H1 (cell line): Measurements from ENCODE around the gene SLC25A34. TPM values are rescaled to one million over a fixed set of nuclear protein-coding genes. Genes with fewer than 3 reads are reported as not detected.

Source experiments
- POLR2A ChIP-seq, 2 experiments: IDR thresholded peaks; 1 replicate in 1 of 2; 2 replicates in 1 of 2; pipeline ENCODE4 v1.6.1; 2011; ENCODE audit warnings: low read depth in 2 of 2, low read length in 2 of 2, mild to moderate bottlenecking in 2 of 2; ENCODE audit errors: control extremely low read depth in 1 of 2
- polyA plus RNA-seq, 7 experiments: library from polyadenylated mRNA; depleted of rRNA in 3 of 7; stranded (reverse) in 5 of 7; unstranded in 2 of 7; fragments of >200 nt in 5 of 7; fragments of 200-250 nt in 2 of 7; gene quantifications; 1 replicate in 5 of 7; 2 replicates in 1 of 7; 4 replicates in 1 of 7; pipeline versions ENCODE4 v1.2.1 to v1.2.3, GENCODE V29; 2011 to 2013; ENCODE audit warnings: missing spikeins in 2 of 7, mixed read lengths in 2 of 7
- total RNA-seq: library from RNA; stranded (reverse); fragmentation: NEBNext Ultra II Directional; extraction: Animal tissue kit (Norgen Biotek cat#: 25700); gene quantifications from 2 replicates; pipeline ENCODE4 v1.2.1, GENCODE V29; 2021
- TF ChIP-seq, protein P1 (sequence below): fragments of 300-600 bp; sonication (generic); IDR thresholded peaks from 2 replicates; pipeline ENCODE4 v1.7.1; 2012; ENCODE audit warnings: low read length, moderate library complexity, mild to moderate bottlenecking, inconsistent platforms; ENCODE audit not compliant: insufficient replicate concordance

SLC25A34 gene
- total and polyA plus RNA-seq, 2 of the 8 experiments (the other 6 are each of a cell fraction or from before 2014, with no cell fraction given), result 0.48 to 0.62 TPM

DNA sequence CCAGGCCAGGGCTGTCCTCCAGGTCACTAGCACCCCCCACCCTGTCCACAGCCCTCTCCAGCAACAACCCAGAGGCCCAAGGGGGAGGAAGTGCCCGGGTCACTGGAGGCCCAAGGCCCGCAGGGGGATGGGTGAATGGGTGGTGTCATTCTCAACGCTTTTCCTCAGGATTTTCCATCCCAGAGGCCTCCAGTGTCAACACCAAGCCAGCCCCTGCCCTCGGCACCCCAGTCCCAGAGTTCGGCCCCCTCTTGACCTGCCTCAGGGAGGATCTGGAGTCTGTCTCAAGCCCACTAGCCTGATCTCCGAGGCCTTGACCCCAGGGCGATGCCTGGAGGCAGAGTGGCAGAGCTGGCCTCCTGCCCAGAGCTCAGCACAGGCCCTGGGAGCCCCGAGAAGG lies 11.3 kb downstream of the SLC25A34 start (continued):
- TF ChIP-seq, protein P1, sequence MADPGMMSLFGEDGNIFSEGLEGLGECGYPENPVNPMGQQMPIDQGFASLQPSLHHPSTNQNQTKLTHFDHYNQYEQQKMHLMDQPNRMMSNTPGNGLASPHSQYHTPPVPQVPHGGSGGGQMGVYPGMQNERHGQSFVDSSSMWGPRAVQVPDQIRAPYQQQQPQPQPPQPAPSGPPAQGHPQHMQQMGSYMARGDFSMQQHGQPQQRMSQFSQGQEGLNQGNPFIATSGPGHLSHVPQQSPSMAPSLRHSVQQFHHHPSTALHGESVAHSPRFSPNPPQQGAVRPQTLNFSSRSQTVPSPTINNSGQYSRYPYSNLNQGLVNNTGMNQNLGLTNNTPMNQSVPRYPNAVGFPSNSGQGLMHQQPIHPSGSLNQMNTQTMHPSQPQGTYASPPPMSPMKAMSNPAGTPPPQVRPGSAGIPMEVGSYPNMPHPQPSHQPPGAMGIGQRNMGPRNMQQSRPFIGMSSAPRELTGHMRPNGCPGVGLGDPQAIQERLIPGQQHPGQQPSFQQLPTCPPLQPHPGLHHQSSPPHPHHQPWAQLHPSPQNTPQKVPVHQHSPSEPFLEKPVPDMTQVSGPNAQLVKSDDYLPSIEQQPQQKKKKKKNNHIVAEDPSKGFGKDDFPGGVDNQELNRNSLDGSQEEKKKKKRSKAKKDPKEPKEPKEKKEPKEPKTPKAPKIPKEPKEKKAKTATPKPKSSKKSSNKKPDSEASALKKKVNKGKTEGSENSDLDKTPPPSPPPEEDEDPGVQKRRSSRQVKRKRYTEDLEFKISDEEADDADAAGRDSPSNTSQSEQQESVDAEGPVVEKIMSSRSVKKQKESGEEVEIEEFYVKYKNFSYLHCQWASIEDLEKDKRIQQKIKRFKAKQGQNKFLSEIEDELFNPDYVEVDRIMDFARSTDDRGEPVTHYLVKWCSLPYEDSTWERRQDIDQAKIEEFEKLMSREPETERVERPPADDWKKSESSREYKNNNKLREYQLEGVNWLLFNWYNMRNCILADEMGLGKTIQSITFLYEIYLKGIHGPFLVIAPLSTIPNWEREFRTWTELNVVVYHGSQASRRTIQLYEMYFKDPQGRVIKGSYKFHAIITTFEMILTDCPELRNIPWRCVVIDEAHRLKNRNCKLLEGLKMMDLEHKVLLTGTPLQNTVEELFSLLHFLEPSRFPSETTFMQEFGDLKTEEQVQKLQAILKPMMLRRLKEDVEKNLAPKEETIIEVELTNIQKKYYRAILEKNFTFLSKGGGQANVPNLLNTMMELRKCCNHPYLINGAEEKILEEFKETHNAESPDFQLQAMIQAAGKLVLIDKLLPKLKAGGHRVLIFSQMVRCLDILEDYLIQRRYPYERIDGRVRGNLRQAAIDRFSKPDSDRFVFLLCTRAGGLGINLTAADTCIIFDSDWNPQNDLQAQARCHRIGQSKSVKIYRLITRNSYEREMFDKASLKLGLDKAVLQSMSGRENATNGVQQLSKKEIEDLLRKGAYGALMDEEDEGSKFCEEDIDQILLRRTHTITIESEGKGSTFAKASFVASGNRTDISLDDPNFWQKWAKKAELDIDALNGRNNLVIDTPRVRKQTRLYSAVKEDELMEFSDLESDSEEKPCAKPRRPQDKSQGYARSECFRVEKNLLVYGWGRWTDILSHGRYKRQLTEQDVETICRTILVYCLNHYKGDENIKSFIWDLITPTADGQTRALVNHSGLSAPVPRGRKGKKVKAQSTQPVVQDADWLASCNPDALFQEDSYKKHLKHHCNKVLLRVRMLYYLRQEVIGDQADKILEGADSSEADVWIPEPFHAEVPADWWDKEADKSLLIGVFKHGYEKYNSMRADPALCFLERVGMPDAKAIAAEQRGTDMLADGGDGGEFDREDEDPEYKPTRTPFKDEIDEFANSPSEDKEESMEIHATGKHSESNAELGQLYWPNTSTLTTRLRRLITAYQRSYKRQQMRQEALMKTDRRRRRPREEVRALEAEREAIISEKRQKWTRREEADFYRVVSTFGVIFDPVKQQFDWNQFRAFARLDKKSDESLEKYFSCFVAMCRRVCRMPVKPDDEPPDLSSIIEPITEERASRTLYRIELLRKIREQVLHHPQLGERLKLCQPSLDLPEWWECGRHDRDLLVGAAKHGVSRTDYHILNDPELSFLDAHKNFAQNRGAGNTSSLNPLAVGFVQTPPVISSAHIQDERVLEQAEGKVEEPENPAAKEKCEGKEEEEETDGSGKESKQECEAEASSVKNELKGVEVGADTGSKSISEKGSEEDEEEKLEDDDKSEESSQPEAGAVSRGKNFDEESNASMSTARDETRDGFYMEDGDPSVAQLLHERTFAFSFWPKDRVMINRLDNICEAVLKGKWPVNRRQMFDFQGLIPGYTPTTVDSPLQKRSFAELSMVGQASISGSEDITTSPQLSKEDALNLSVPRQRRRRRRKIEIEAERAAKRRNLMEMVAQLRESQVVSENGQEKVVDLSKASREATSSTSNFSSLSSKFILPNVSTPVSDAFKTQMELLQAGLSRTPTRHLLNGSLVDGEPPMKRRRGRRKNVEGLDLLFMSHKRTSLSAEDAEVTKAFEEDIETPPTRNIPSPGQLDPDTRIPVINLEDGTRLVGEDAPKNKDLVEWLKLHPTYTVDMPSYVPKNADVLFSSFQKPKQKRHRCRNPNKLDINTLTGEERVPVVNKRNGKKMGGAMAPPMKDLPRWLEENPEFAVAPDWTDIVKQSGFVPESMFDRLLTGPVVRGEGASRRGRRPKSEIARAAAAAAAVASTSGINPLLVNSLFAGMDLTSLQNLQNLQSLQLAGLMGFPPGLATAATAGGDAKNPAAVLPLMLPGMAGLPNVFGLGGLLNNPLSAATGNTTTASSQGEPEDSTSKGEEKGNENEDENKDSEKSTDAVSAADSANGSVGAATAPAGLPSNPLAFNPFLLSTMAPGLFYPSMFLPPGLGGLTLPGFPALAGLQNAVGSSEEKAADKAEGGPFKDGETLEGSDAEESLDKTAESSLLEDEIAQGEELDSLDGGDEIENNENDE, result no peak
- TF ChIP-seq POLR2A (IDR thresholded peaks at IDR 0.05; ENCODE audit: control extremely low read depth in 1 of 2, low read depth in 2 of 2, low read length in 2 of 2), result no peak
- TF ChIP-seq, all 59 proteins: peak for 0
